ENCODE data around the gene SLC22A5. TPM values are rescaled to one million over a fixed set of nuclear protein-coding genes. Genes with fewer than 3 reads are reported as not detected.

SLC22A5 gene
- total and polyA plus RNA-seq, 2 of the 8 experiments (the other 6 are each of a cell fraction or from before 2014, with no cell fraction given) = 4.0 to 9.0 TPM

DNA sequence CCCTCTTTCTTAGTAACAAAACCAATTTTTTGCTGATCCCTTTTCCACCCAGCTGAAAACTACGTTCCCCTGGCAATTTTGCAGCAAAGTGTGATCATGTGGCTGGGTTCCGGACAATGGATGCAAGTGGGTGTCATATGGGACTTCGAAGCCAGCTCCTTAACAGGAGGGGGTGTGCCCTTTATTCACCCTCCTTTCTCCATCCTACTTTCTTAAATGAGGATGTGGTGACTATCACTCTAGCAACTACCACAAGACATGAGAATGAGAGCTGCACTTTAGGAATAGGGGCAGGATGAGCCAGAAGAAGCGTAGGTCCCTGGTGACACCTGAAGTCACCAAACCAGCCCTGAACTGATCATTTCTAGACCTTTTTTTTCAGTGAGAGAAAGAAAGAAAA lies 62.1 kb downstream of the SLC22A5 start:
- Histone ChIP-seq H3K4ac (replicated peaks; ENCODE audit: insufficient read length, low read depth, low read length) (no peak overlapping the region), H2BK5ac (ENCODE audit: low read depth, low read length) (no peak overlapping the region), H3K4me1 (replicated peaks in 1 of 4; ENCODE audit: control insufficient read depth in 3 of 4, insufficient read depth in 4 of 4, low read length in 3 of 4) (peaks cover 0 to 9% (median 5%) of the 10 kb centered on the region in 4 experiments; a peak in 5 of 7 replicates), H3K27me3 (replicated peaks in 1 of 4; ENCODE audit: control insufficient read depth in 3 of 4, extremely low read depth in 1 of 4, insufficient read depth in 3 of 4, low read length in 3 of 4) (no peaks in the 10 kb centered on the region; a peak in 1 of 7 replicates), H4K91ac (replicated peaks; ENCODE audit: insufficient read length, low read length) (no peak overlapping the region), H3K9me3 (ENCODE audit: insufficient read depth in 2 of 2, low read depth in 1 of 2, low read length in 1 of 2) (no peaks in the 10 kb centered on the region), H2AFZ (ENCODE audit: low read length) (no peak overlapping the region), H2BK12ac (ENCODE audit: low read depth, low read length) (no peak overlapping the region), H2AK5ac (ENCODE audit: low read depth, low read length) (no peak overlapping the region), H4K8ac (ENCODE audit: extremely low read depth, insufficient read depth, low read length) (no peak overlapping the region), H4K5ac (ENCODE audit: insufficient read length, low read depth, low read length) (no peak overlapping the region), H3K27ac (ENCODE audit: low read depth, low read length) (no peak overlapping the region), H3K23me2 (ENCODE audit: low read depth, low read length) (no peaks in the 10 kb centered on the region), H2BK20ac (ENCODE audit: low read length) (no peak overlapping the region), H3K36me3 (ENCODE audit: control insufficient read depth in 2 of 4, insufficient read depth in 4 of 4, low read length in 3 of 4) (no peaks in the 10 kb centered on the region), H3K9ac (replicated peaks in 1 of 4; ENCODE audit: extremely low read depth in 1 of 4, low read depth in 3 of 4, low read length in 3 of 4) (no peak overlapping the region), H3K79me1 (ENCODE audit: low read depth, low read length) (no peaks in the 10 kb centered on the region), H3K79me2 (ENCODE audit: control insufficient read depth in 1 of 2, insufficient read depth in 2 of 2, low read length in 2 of 2) (no peaks in the 10 kb centered on the region), H3K4me3 (ENCODE audit: extremely low read depth in 1 of 4, insufficient read depth in 2 of 4, low read depth in 3 of 4, low read length in 4 of 4) (no peak overlapping the region), H4K20me1 (replicated peaks in 1 of 2; ENCODE audit: control insufficient read depth in 1 of 2, insufficient read depth in 2 of 2, low read length in 2 of 2) (peaks cover 0 to 2% of the 10 kb centered on the region in 2 experiments), H2BK120ac (replicated peaks; ENCODE audit: low read depth, low read length) (no peak overlapping the region), H3K23ac (ENCODE audit: insufficient read length) (no peak overlapping the region), H3K4me2 (ENCODE audit: insufficient read depth in 1 of 2, low read depth in 2 of 2, low read length in 2 of 2) (no peak overlapping the region), H3K18ac (ENCODE audit: extremely low read depth, low read length) (no peak overlapping the region), H3K14ac (ENCODE audit: insufficient read length) (no peak overlapping the region), H3K56ac (replicated peaks; ENCODE audit: insufficient read length, low read depth, low read length) (no peak overlapping the region), H2BK15ac (ENCODE audit: low read length) (no peak overlapping the region)
- POLR2A ChIA-PET (ENCODE audit: partially characterized antibody) = interaction anchor here (0.9 to 1.6 kb wide), 4 partner anchors 11 to 66 kb away, joined by 3 read pairs; partner anchors contain the start of gene IRF1
- FAIRE-seq (no peak), DNase-seq (ENCODE audit: low read depth in 1 of 2, low spot score in 2 of 2) (no peak)
- WGBS, 2 experiments (ENCODE audit: extremely low coverage in 1 of 2, insufficient coverage in 1 of 2, insufficient read length in 1 of 2, insufficient replicate concordance in 2 of 2, low coverage in 1 of 2, low lambda C conversion rate in 2 of 2, missing lambda C conversion rate in 1 of 2) = 93% methylated on average over 4 of the region's 4 CpGs; no CpG with 5 or more reads in 1 of the 2 experiments
- CTCF ChIA-PET (ENCODE audit: partially characterized antibody) = interaction anchor here (0.7 to 11.7 kb wide), 10 partner anchors 9 to 136 kb away, joined by 3 to 201 read pairs (median 4); no protein-coding TSS in a partner anchor
- TF ChIP-seq HDAC2 (IDR thresholded peaks at IDR 0.05; ENCODE audit: borderline replicate concordance in 1 of 2, low read depth in 2 of 2, low read length in 2 of 2) = no peak
- no peak for TF ChIP-seq CBX8 (IDR thresholded peaks at IDR 0.05; ENCODE audit: borderline replicate concordance, low read depth, low read length)
- TF ChIP-seq TCF12 (IDR thresholded peaks at IDR 0.05; ENCODE audit: low read depth, low read length) = no peak
- no peak for TF ChIP-seq TEAD4 (IDR thresholded peaks at IDR 0.05; ENCODE audit: low read depth, low read length)
- no peak for TF ChIP-seq SRF (IDR thresholded peaks at IDR 0.05; ENCODE audit: low read depth, low read length)
- no peak for TF ChIP-seq POLR2AphosphoS5 (IDR thresholded peaks at IDR 0.05; ENCODE audit: low read depth, low read length)
- no peak for TF ChIP-seq NRF1 (IDR thresholded peaks at IDR 0.05; ENCODE audit: low read depth, low read length)
- TF ChIP-seq, protein P1, sequence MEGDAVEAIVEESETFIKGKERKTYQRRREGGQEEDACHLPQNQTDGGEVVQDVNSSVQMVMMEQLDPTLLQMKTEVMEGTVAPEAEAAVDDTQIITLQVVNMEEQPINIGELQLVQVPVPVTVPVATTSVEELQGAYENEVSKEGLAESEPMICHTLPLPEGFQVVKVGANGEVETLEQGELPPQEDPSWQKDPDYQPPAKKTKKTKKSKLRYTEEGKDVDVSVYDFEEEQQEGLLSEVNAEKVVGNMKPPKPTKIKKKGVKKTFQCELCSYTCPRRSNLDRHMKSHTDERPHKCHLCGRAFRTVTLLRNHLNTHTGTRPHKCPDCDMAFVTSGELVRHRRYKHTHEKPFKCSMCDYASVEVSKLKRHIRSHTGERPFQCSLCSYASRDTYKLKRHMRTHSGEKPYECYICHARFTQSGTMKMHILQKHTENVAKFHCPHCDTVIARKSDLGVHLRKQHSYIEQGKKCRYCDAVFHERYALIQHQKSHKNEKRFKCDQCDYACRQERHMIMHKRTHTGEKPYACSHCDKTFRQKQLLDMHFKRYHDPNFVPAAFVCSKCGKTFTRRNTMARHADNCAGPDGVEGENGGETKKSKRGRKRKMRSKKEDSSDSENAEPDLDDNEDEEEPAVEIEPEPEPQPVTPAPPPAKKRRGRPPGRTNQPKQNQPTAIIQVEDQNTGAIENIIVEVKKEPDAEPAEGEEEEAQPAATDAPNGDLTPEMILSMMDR (IDR thresholded peaks at IDR 0.05; ENCODE audit: control extremely low read depth in 1 of 3, insufficient read depth in 1 of 3, low read depth in 1 of 3, low read length in 3 of 3) = no peak
- no peak for TF ChIP-seq CEBPB (IDR thresholded peaks at IDR 0.05; ENCODE audit: low read depth, low read length)
- TF ChIP-seq CBX5 (IDR thresholded peaks at IDR 0.05; ENCODE audit: low read depth, low read length) = no peak
- TF ChIP-seq SIN3A (conservative IDR thresholded peaks at IDR 0.05 in 1 of 2, IDR thresholded peaks at IDR 0.05 in 1 of 2; ENCODE audit: low read depth in 1 of 2, low read length in 2 of 2) = no peak

Measured in H1 (cell line).